Gastroesophageal sphincter (tissue), 4 donors: Measurements from ENCODE around the gene RNASE8. TPM values are rescaled to one million over a fixed set of nuclear protein-coding genes. Genes with fewer than 3 reads are reported as not detected.
A peak's percentile ranks its signal among the peaks of the same experiment; 100 is the strongest.

Experiments used
- ATAC-seq: fragments of 150-250 bp; one replicate; pipeline ENCODE4 v1.9.1; 2016; ENCODE audit warnings: mild to moderate bottlenecking, moderate library complexity
- H3K27ac ChIP-seq, 4 donors: fragments of 200-600 bp; sonication (generic) in 3 of 4; 1 replicate in 3 of 4; 2 replicates in 1 of 4; pipeline ENCODE4 v1.5.1; 2016 to 2019
- H3K27me3 ChIP-seq: fragments of 200-600 bp; sonication (generic); one replicate; pipeline ENCODE4 v1.5.1; 2019
- H3K36me3 ChIP-seq, 2 donors: fragments of 200-600 bp; sonication (generic); one replicate each; pipeline ENCODE4 v1.5.1; 2019; ENCODE audit warnings: control low read depth in 1 of 2
- H3K4me1 ChIP-seq, 3 donors: fragments of 200-600 bp; sonication (generic); 1 replicate in 2 of 3; 2 replicates in 1 of 3; pipeline ENCODE4 v1.5.1; 2016 to 2019; ENCODE audit warnings: control low read depth in 2 of 3
- H3K4me3 ChIP-seq, 2 donors: fragments of 200-600 bp; sonication (generic); one replicate each; pipeline ENCODE4 v1.5.1; 2019; ENCODE audit warnings: mild to moderate bottlenecking in 1 of 2, moderate library complexity in 1 of 2
- H3K9me3 ChIP-seq, 3 donors: fragments of 200-600 bp; sonication (generic); one replicate each; pipeline ENCODE4 v1.5.1; 2017 to 2019; ENCODE audit warnings: control low read depth in 2 of 3
- CTCF ChIP-seq, 4 experiments: fragments of 200-600 bp in 2 of 4; fragments of 450-650 bp in 2 of 4; sonication (generic) in 1 of 4; IDR thresholded peaks; one replicate each; pipeline ENCODE4 v1.5.1; 2017 to 2019; ENCODE audit warnings: antibody characterized with exemption in 4 of 4, mild to moderate bottlenecking in 2 of 4, moderate library complexity in 2 of 4
- EP300 ChIP-seq: sonication (generic); formaldehyde crosslinking; IDR thresholded peaks from one replicate; pipeline ENCODE4 v1.6.1; 2017; ENCODE audit warnings: antibody characterized with exemption, mild to moderate bottlenecking
- POLR2A ChIP-seq, 2 donors: fragments of 450-650 bp; IDR thresholded peaks; one replicate each; pipeline ENCODE4 v1.6.1; 2017; ENCODE audit warnings: antibody characterized with exemption in 2 of 2, mild to moderate bottlenecking in 2 of 2, moderate library complexity in 1 of 2
- POLR2AphosphoS5 ChIP-seq: sonication (generic); formaldehyde crosslinking; IDR thresholded peaks from one replicate; pipeline ENCODE4 v1.6.1; 2017; ENCODE audit warnings: antibody characterized with exemption
- WGBS, 2 donors: methylation state at CpG; one replicate each; pipeline ENCODE4 v1.1.5; 2018; ENCODE audit warnings: low coverage in 1 of 2; 5-methylcytosine and 5-hydroxymethylcytosine counted together
- total RNA-seq, 4 donors: library from RNA; depleted of rRNA; stranded (reverse); fragments of >200 nt; gene quantifications; one replicate each; pipeline ENCODE4 v1.1.0, GENCODE V29; 2016

The RNASE8 gene
- total RNA-seq, 4 donors from 2014 or later: not detected

- ATAC-seq: peak; percentile 38
- Histone ChIP-seq H3K9me3 (no peaks in the 10 kb centered on the region), H3K4me1 (peaks cover 0 to 47% (median 22%) of the 10 kb centered on the region in 3 donors), H3K36me3 (peaks cover 0 to 43% of the 10 kb centered on the region in 2 donors), H3K27ac (peak overlapping the region; percentile 2 to 93 (median 88)), H3K4me3 (peak overlapping the region; percentile 66 to 78), H3K27me3 (no peaks in the 10 kb centered on the region)
- 0 to 26% methylated on average over 1 to 4 of the region's 4 CpGs for WGBS, 2 donors
- TF ChIP-seq POLR2A (IDR thresholded peaks at IDR 0.05): no peak
Observed at GRCh38 chr14:21072031-21072473, 14.4 kb downstream of the RNASE8 start.

- Histone ChIP-seq H3K4me1 (peaks cover 0 to 47% (median 22%) of the 10 kb centered on the region in 3 donors), H3K36me3 (peaks cover 0 to 51% of the 10 kb centered on the region in 2 donors), H3K9me3 (no peaks in the 10 kb centered on the region), H3K27ac (peak overlapping the region in 3 of 4 donors; percentile 88 to 93 (median 89)), H3K4me3 (no peak overlapping the region), H3K27me3 (no peaks in the 10 kb centered on the region)
- TF ChIP-seq EP300 (no peak), POLR2A (IDR thresholded peaks at IDR 0.05) (no peak), POLR2AphosphoS5 (no peak), CTCF (IDR thresholded peaks at IDR 0.05) (no peak)
- no CpG with 5 or more reads among the region's 9 CpGs for WGBS, 2 donors
- no peak for ATAC-seq
Observed at GRCh38 chr14:21072781-21073339, 15.2 kb downstream of the RNASE8 start.

GRCh38 chr14:21073921-21074320, 16.3 kb downstream of the RNASE8 start:
- Histone ChIP-seq H3K4me1 (peaks cover 0 to 40% (median 15%) of the 10 kb centered on the region in 3 donors), H3K4me3 (no peak overlapping the region), H3K27ac (peak overlapping the region in 1 of 4 donors; percentile 0), H3K27me3 (no peaks in the 10 kb centered on the region), H3K9me3 (no peaks in the 10 kb centered on the region), H3K36me3 (peaks cover 0 to 62% of the 10 kb centered on the region in 2 donors)
- no CpG with 5 or more reads among the region's 9 CpGs for WGBS, 2 donors
- ATAC-seq: no peak
- TF ChIP-seq POLR2A (IDR thresholded peaks at IDR 0.05): no peak
- TF ChIP-seq CTCF (IDR thresholded peaks at IDR 0.05): no peak
- no peak for TF ChIP-seq EP300
- TF ChIP-seq POLR2AphosphoS5: no peak

- no peaks in the 10 kb centered on the region for H3K9me3 ChIP-seq
- H3K4me1 ChIP-seq: peaks cover 0 to 32% (median 8%) of the 10 kb centered on the region in 3 donors
- H3K27ac ChIP-seq: peak overlapping the region in 1 of 4 donors; percentile 0
- no peak for TF ChIP-seq CTCF (IDR thresholded peaks at IDR 0.05)
- no peak for TF ChIP-seq EP300
- no peak for TF ChIP-seq POLR2AphosphoS5
- no peak for TF ChIP-seq POLR2A (IDR thresholded peaks at IDR 0.05)
- peaks cover 0 to 69% of the 10 kb centered on the region in 2 donors for H3K36me3 ChIP-seq
- 67 to 86% methylated on average over 2 to 7 of the region's 26 CpGs for WGBS, 2 donors
- no peak for ATAC-seq
- H3K4me3 ChIP-seq: no peak overlapping the region
- no peaks in the 10 kb centered on the region for H3K27me3 ChIP-seq
Observed at GRCh38 chr14:21074398-21075272, 17.0 kb downstream of the RNASE8 start.

GRCh38 chr14:21075719-21076437, 18.3 kb downstream of the RNASE8 start:
- Histone ChIP-seq H3K36me3 (peaks cover 0 to 82% of the 10 kb centered on the region in 2 donors), H3K27ac (no peak overlapping the region), H3K4me1 (peaks cover 0 to 24% (median 6%) of the 10 kb centered on the region in 3 donors), H3K9me3 (no peaks in the 10 kb centered on the region), H3K27me3 (no peaks in the 10 kb centered on the region), H3K4me3 (no peak overlapping the region)
- no peak for ATAC-seq
- 69 to 77% methylated on average over 8 to 9 of the region's 9 CpGs for WGBS, 2 donors
- TF ChIP-seq POLR2A (IDR thresholded peaks at IDR 0.05) (no peak), EP300 (no peak), POLR2AphosphoS5 (no peak), CTCF (IDR thresholded peaks at IDR 0.05) (no peak)
